HFF-Myc (cell line): ENCODE measurements around the gene CDH6.

Experiments used
- DNase-seq: peaks from one replicate; pipeline ENCODE4 v3.0.0-alpha.2; 2011; ENCODE audit warnings: low read depth; ENCODE audit errors: extremely low read depth
- H3K4me3 ChIP-seq: replicated peaks from 2 replicates; pipeline ENCODE4 v1.5.1; 2011; ENCODE audit warnings: low read depth, mild to moderate bottlenecking, control low read depth, low read length
- CTCF ChIP-seq: IDR thresholded peaks from 2 replicates; pipeline ENCODE4 v1.5.1; 2012; ENCODE audit warnings: mild to moderate bottlenecking, low read depth, low read length, control low read depth; ENCODE audit errors: missing control alignments

Gene CDH6

GRCh38 chr5:31158686-31159085 lies 34.8 kb upstream of the CDH6 start:
- no peak for TF ChIP-seq CTCF
- DNase-seq: no peak
- H3K4me3 ChIP-seq: no peak overlapping the region

GRCh38 chr5:31161781-31162181 lies 31.7 kb upstream of the CDH6 start:
- no peak overlapping the region for H3K4me3 ChIP-seq
- TF ChIP-seq CTCF: no peak
- no peak for DNase-seq

DNA sequence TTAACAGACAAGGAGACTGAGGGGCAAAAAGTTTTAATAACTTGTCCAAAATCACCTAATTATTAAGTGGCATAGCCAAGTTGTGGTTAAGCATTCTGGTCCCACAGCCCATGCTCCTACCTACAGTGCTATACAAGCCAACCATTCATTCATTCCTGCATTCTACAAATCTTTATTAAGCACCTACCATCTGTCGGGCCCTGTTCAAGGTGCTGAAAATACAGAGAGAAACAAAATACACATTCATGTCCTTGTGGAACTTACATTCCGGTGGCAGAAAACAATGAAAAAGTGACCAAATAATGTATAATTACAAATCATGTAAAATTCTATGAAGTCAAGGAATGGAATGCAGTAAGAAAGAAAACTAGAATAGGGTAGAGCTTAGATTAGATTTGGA lies 27.8 kb upstream of the CDH6 start:
- no peak overlapping the region for H3K4me3 ChIP-seq
- TF ChIP-seq CTCF: no peak
- no peak for DNase-seq

GRCh38 chr5:31169379-31169778 lies 24.1 kb upstream of the CDH6 start:
- no peak for DNase-seq
- TF ChIP-seq CTCF: no peak
- no peak overlapping the region for H3K4me3 ChIP-seq

DNA sequence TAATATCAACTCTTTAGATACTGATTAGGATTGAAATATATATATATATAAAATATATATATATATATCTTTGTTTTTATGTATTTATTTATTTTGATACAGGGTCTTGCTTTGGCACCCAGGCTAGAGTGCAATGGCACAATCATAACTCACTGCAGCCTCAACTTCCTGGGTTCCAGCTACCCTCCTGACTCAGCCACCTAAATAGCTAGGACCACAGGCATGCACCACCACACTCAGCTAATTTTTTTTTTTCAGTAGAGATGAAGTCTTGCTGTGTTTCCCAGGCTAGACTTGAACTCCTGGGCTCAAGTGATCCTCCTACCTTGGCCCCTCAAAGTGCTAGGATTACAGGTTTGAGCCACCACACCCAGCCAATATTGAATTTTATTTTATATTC lies 20.6 kb upstream of the CDH6 start:
- no peak for DNase-seq
- no peak for TF ChIP-seq CTCF
- H3K4me3 ChIP-seq: no peak overlapping the region

DNA sequence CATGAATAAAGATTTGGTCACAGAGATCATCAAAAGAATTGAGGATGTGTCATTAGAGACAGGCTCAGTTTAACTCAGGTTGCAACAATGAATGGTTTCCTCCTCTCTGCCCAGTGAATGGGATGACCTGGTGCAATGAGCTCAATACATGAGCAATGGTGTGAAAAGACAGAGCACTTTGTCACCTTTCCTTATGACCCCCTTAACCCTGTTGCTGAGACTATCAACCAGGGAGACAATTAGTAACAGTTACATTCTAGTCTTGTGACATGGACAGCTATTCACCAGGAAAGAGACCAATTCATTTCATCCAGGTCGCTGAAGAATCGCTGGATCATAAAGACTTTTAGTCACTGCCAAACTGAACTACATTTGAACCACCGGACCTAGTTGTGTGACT lies 19.9 kb upstream of the CDH6 start:
- TF ChIP-seq CTCF: no peak
- DNase-seq: no peak
- no peak overlapping the region for H3K4me3 ChIP-seq

DNA sequence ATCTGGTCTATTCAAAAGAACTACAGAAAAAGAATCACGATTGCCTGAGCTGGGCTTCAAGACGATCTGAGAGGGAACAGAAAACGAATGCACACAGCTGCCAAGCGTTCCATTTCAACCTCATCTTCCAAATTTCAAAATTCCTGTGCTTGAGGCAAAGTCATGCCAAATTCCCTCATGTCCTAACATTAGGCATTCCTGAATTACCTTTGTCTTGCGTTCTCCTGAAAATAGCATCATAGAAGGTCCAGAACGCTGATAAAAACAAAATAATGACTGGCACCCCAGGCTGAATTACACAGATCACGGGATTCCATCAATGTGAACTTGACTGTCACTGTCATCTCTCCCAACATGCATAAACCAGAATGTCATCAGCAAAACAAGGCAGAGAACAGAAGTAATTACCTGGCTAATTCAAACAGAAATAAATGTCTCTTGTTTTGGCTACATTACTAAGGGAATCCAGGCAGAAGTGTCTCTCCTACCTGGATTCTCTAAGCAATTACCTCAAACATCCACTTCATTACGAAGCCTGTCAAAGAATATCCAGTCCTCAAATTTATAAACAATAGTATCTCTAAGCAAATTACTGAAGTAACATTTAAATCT lies 12.0 kb upstream of the CDH6 start:
- TF ChIP-seq CTCF: no peak
- no peak for DNase-seq
- no peak overlapping the region for H3K4me3 ChIP-seq
